Skeletal muscle satellite cell (primary cell): Measurements from ENCODE around the gene SNX24.
"Not testable (repeated sequence)": the region's sequence is repeated elsewhere in the genome, so short reads cannot be mapped to it uniquely, and the experiment has no call there.

Source experiments
- H3K27me3 ChIP-seq: 2 replicates; pipeline ENCODE4 v1.7.0; 2013; ENCODE audit warnings: low read length; ENCODE audit not compliant: control insufficient read depth, insufficient read depth
- H3K36me3 ChIP-seq: 2 replicates; pipeline ENCODE4 v1.7.0; 2013; ENCODE audit warnings: mild to moderate bottlenecking, control low read depth, low read length; ENCODE audit not compliant: insufficient read depth
- H3K4me1 ChIP-seq: 2 replicates; pipeline ENCODE4 v1.7.0; 2013; ENCODE audit warnings: low read length; ENCODE audit not compliant: control insufficient read depth, insufficient read depth
- H3K4me2 ChIP-seq: 2 replicates; pipeline ENCODE4 v1.7.0; 2013; ENCODE audit warnings: mild to moderate bottlenecking, low read length
- H3K4me3 ChIP-seq: 2 replicates; pipeline ENCODE4 v1.7.0; 2013; ENCODE audit warnings: low read length
- H3K9ac ChIP-seq: 2 replicates; pipeline ENCODE4 v1.7.0; 2013; ENCODE audit warnings: mild to moderate bottlenecking, low read depth, low read length, moderate library complexity
- H3K9me3 ChIP-seq: replicated peaks from 2 replicates; pipeline ENCODE4 v1.7.0; 2013; ENCODE audit warnings: mild to moderate bottlenecking, control low read depth, low read length

Gene SNX24

DNA sequence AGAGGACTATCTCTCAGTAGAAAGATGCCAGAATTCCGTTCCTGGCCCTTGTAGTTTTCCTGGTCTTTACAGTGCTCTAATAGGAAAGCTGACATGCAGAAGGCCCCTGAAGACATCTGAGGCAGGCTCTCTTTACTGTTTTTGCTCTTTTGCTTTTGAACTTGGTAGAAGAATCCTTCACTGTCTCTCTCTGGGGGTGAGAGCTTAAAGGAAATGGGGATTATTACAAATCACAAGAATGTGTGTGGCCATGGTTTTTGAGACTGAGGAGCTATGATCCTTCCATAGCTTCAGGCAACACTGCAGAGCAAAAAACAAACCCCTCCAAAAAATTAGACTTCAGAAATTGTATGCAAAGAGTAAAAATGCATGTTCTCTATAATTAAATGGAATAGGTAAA is 102.0 kb downstream of the SNX24 start:
- Histone ChIP-seq H3K36me3 (peaks cover 4% of the 10 kb centered on the region), H3K4me3 (no peak overlapping the region), H3K9me3 (no peaks in the 10 kb centered on the region), H3K4me1 (no peaks in the 10 kb centered on the region), H3K4me2 (no peak overlapping the region), H3K9ac (no peak overlapping the region), H3K27me3 (no peaks in the 10 kb centered on the region)

DNA sequence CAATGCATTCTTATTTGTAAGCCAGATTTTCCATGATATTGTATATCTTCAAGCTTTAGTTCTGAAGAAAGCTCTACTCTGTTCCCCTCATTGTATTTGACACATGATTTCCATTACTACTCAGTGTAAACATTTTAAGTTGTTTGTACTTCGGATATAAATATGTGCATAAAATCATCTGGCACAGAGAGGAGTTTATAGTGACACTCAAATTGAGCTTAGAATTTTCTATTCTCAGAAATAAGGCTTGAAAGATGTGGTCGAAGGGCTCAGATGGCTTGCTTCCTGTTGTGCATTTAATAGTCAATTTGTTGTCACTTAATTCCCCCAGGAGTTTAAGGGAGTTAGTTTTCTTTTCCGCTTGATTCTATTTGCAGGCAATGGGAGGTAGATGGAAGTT is 102.4 kb downstream of the SNX24 start:
- Histone ChIP-seq H3K9me3 (no peaks in the 10 kb centered on the region), H3K36me3 (peaks cover 4% of the 10 kb centered on the region), H3K9ac (no peak overlapping the region), H3K27me3 (no peaks in the 10 kb centered on the region), H3K4me1 (no peaks in the 10 kb centered on the region), H3K4me3 (no peak overlapping the region), H3K4me2 (no peak overlapping the region)

DNA sequence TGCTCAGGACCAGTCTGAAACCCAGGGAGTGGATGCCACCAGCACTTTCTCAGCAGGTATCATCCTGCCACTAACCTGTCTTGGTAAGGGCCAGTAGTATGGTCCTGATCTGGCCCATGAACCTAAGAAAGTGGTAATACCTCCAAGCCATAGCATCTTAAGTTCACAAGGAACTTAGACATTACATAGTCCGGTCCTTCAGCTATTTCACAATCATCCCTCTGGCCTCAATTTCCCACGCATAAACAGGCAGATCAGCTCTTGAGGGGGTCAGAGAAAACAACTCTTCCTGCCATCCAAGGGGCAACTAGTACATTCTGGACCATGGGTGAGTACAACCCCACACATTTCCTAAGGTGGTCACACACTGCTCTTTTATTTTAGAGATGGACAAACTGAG is 102.9 kb downstream of the SNX24 start:
- H3K9ac ChIP-seq, result no peak overlapping the region
- H3K4me3 ChIP-seq, result no peak overlapping the region
- H3K4me2 ChIP-seq, result no peak overlapping the region
- H3K4me1 ChIP-seq, result no peaks in the 10 kb centered on the region
- H3K36me3 ChIP-seq, result no peaks in the 10 kb centered on the region
- no peaks in the 10 kb centered on the region for H3K9me3 ChIP-seq
- no peaks in the 10 kb centered on the region for H3K27me3 ChIP-seq

DNA sequence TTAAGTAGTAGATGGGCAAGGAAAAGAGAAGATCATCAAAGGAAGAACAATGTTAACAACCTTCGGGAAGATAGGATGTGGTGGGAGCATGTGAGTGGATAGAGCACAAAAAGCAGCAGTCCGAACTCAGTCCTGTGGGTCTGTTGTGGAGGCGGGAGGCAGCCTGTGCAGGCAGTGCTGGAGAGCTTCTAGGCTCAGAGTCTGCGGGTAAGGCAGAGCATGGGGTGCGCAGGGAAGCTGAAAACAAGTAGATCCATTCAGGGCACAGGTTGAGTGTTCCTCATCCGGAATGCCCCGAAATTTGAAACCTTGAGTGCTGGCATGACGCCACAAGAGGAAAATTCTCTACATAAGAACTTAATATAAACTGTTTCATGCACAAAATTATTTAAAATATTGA is 106.2 kb downstream of the SNX24 start:
- Histone ChIP-seq H3K36me3 (peaks cover 4% of the 10 kb centered on the region), H3K9me3 (no peaks in the 10 kb centered on the region), H3K4me2 (no peak overlapping the region), H3K27me3 (no peaks in the 10 kb centered on the region), H3K9ac (no peak overlapping the region), H3K4me1 (no peaks in the 10 kb centered on the region), H3K4me3 (no peak overlapping the region)

DNA sequence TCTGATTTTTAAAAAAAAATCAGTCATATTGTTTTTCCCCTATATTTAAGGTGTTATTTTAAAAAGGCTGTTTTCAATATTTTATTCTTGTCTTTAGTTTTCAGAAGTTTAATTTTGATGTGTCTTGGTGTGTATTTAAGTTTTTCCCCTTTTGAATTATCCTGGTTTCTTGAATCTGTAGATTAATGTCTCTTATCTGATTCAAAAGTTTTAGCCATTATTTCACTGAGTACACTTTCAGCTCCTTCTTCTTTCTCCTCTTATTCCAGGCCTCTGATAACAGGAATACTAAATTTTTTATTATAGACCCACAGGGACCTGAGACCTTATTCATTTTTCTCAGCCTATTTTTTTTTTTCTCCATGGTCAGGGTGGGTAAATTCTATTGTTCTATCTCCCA is 109.3 kb downstream of the SNX24 start:
- Histone ChIP-seq H3K36me3 (peaks cover 4% of the 10 kb centered on the region), H3K9ac (no peak overlapping the region), H3K27me3 (no peaks in the 10 kb centered on the region), H3K4me1 (no peaks in the 10 kb centered on the region), H3K4me2 (no peak overlapping the region), H3K4me3 (no peak overlapping the region), H3K9me3 (no peaks in the 10 kb centered on the region)

DNA sequence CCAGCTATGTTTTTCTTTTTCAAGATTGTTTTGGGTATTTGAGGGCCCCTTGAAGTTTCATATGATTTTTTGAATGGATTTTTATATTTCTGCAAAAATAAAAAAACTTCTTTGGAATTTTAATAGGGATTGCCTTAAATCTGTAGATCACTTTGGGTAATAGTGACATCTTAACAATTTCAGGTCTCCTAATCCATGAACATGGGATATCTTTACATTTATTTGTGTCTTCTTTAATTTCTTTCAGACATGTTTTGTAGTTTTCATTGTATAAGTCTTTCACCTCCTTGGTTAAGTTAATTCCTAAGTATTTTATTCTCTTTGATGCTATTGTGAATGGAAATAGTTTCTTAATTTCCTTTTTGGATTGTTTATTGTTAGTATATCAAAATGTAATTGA is 112.0 kb downstream of the SNX24 start:
- H3K4me1 ChIP-seq, result no peaks in the 10 kb centered on the region
- H3K27me3 ChIP-seq, result no peaks in the 10 kb centered on the region
- H3K4me3 ChIP-seq, result no peak overlapping the region
- no peak overlapping the region for H3K4me2 ChIP-seq
- H3K9me3 ChIP-seq, result no peaks in the 10 kb centered on the region
- H3K9ac ChIP-seq, result no peak overlapping the region
- peaks cover 4% of the 10 kb centered on the region for H3K36me3 ChIP-seq

DNA sequence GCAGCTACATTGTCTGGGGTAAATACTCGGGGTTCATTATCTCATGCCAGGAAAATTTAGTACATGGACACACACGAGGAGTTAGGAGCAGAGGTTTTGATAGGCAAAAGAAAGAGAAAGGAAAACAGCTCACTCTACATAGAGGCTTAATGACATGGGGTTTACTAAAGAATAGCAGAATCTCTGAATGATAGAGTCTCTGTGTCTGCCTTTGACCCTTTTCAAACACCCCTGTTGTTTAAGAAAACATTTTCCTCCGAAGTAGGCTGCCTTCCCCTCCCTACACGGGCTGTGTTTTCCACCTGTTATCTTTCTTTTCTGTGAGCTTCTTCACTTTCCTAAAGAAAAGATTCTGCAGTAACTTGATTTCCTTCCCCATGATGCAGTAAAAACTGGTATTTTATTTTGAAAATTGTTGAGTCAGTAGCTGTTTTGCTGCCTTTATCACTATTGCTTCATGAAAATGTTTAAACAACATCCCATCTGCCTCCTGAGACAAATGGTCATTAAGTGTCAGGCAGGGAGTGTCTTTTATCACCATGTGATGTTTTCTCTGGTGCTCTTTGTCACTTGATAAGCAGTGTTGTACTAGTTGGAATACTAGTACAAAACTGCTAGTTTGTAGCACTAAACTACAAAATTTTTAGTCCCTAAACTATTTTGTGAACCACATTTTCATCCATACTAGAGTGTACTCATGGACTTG is 114.5 kb downstream of the SNX24 start:
- Histone ChIP-seq H3K36me3 (peaks cover 4% of the 10 kb centered on the region), H3K4me1 (no peaks in the 10 kb centered on the region), H3K4me2 (no peak overlapping the region), H3K4me3 (no peak overlapping the region), H3K9ac (no peak overlapping the region), H3K27me3 (no peaks in the 10 kb centered on the region), H3K9me3 (no peaks in the 10 kb centered on the region)

DNA sequence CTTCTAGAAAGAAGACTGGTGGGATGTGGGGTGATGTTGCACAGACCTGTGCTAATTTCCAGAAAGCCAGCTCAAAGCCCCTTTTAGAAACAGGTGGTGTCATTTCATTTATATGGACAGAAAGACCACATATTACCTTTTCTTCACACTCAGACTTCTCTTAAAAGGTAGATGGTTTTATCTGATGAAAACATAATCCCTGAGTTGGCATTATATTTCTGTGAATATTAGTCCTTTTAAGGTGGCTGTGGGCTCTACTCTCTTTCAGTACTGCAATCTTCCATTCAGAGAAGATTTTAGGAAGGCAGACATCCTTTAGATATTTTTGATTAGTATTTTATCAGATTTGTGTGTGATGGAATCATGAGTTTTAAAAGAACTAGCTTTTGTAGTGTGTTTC is 117.9 kb downstream of the SNX24 start:
- no peak overlapping the region for H3K9ac ChIP-seq
- no peak overlapping the region for H3K4me3 ChIP-seq
- H3K4me1 ChIP-seq, result no peaks in the 10 kb centered on the region
- H3K4me2 ChIP-seq, result no peak overlapping the region
- H3K27me3 ChIP-seq, result no peaks in the 10 kb centered on the region
- no peaks in the 10 kb centered on the region for H3K36me3 ChIP-seq
- no peaks in the 10 kb centered on the region for H3K9me3 ChIP-seq

DNA sequence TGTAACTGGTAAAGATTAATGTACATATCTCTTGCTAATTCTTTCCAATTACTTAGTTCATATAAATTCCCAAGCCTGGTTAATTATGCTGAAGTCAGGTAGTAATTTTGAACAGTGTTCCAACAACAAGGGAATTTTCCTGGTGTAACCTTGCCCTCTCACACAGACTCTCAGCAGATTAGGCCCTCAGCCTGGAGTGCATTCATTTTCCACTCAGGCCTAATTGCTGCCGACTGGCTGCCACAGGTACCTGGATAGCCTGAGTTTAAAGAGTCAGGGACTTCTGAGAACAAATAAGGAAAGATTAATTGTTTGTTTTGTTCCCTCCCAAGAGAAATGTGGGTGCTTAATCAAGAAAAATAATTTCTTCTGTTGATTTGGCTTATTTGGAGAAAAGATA is 119.7 kb downstream of the SNX24 start:
- H3K36me3 ChIP-seq, result no peaks in the 10 kb centered on the region
- no peak overlapping the region for H3K4me3 ChIP-seq
- no peak overlapping the region for H3K9ac ChIP-seq
- no peak overlapping the region for H3K4me2 ChIP-seq
- no peaks in the 10 kb centered on the region for H3K27me3 ChIP-seq
- H3K9me3 ChIP-seq, result no peaks in the 10 kb centered on the region
- no peaks in the 10 kb centered on the region for H3K4me1 ChIP-seq

DNA sequence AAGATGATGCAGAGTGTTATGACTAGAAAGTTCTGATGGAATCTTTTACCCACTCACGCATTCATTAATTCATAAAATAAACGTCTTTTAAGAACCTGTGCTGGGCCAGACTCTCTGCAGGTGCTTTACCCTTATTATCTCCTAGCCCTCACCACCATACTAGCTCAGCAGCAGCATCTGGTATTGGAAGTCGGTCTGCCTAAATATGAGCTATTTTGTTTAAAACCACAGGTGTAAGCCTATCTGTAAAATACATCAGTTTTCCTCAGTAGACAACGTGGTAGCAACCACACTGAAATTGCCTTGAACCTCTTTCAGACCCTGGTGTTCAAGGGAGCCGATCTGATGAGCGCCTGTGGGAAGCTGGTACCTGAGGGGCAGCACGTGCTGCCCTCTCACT is 121.7 kb downstream of the SNX24 start:
- Histone ChIP-seq H3K4me1 (no peaks in the 10 kb centered on the region), H3K4me3 (no peak overlapping the region), H3K36me3 (no peaks in the 10 kb centered on the region), H3K4me2 (no peak overlapping the region), H3K27me3 (no peaks in the 10 kb centered on the region), H3K9me3 (no peaks in the 10 kb centered on the region), H3K9ac (no peak overlapping the region)

DNA sequence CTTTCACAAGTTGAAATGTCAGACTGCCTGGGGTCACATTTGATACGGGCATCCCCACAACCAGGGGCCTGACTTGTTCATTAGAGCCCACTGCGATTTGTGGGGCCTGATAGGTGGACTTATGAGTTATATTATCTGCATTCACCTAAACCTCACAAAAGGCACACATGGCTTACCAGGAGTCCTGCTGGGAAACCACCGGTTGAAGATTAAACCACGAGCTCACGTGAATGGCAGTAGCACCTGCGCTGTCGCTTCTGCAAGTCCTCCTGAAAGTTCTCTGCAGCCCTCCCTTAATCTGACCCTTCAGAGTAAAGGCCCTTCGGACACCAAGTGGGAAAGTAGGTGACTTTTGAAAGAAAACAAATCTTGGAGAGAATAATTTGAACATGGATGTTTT is 122.2 kb downstream of the SNX24 start:
- Histone ChIP-seq H3K9ac (no peak overlapping the region), H3K9me3 (no peaks in the 10 kb centered on the region), H3K27me3 (no peaks in the 10 kb centered on the region), H3K36me3 (no peaks in the 10 kb centered on the region), H3K4me3 (no peak overlapping the region), H3K4me2 (no peak overlapping the region), H3K4me1 (no peaks in the 10 kb centered on the region)

DNA sequence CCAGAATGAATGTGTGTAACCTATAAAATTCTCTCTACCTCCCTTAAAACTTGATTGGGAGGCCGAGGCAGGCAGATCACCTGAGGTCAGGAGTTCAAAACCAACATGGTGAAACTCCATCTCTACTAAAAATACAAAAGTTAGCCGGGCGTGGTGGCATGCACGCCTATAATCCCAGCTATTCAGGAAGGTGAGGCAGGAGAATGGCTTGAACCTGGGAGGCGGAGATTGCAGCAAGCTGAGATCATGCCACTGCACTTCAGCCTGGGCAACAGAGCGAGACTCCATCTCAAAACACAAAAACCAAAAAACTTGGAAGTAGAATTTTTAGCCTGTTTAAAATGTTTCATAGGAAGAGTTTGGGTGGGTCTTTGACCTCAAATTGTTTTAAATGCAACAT is 122.6 kb downstream of the SNX24 start:
- not testable (repeated sequence) for H3K27me3 ChIP-seq, H3K9ac ChIP-seq, H3K36me3 ChIP-seq, H3K4me3 ChIP-seq, H3K4me2 ChIP-seq, H3K9me3 ChIP-seq, H3K4me1 ChIP-seq
